PC-3 (cell line): ENCODE data around the gene PERP.

Source experiments
- CTCF ChIP-seq: fragments of 300-600 bp; sonication (generic); conservative IDR thresholded peaks from 2 replicates; pipeline ENCODE4 v1.5.1; 2017; ENCODE audit warnings: antibody characterized with exemption, low read depth, mild to moderate bottlenecking, low read length
- EZH2 ChIP-seq: fragments of 300-600 bp; sonication (generic); IDR thresholded peaks from one replicate; pipeline ENCODE4 v1.6.1; 2017; ENCODE audit warnings: antibody characterized with exemption, mild to moderate bottlenecking, low read length; ENCODE audit not compliant: unreplicated experiment
- EZH2phosphoT487 ChIP-seq: fragments of 300-600 bp; sonication (generic); IDR thresholded peaks from 2 replicates; pipeline ENCODE4 v1.6.1; 2018; ENCODE audit warnings: mild to moderate bottlenecking, antibody characterized with exemption, low read length, borderline replicate concordance

- TF ChIP-seq EZH2phosphoT487: no peak
- no peak for TF ChIP-seq CTCF
- no peak for TF ChIP-seq EZH2
These were observed 548 bp downstream of the PERP start for GRCh38 chr6:138106665-138107077.
